Measurements from ENCODE around the gene GDA. TPM values are rescaled to one million over a fixed set of nuclear protein-coding genes. Genes with fewer than 3 reads are reported as not detected.

Gene GDA
- total RNA-seq, 1 donor from 2014 or later: 0.04 TPM

DNA sequence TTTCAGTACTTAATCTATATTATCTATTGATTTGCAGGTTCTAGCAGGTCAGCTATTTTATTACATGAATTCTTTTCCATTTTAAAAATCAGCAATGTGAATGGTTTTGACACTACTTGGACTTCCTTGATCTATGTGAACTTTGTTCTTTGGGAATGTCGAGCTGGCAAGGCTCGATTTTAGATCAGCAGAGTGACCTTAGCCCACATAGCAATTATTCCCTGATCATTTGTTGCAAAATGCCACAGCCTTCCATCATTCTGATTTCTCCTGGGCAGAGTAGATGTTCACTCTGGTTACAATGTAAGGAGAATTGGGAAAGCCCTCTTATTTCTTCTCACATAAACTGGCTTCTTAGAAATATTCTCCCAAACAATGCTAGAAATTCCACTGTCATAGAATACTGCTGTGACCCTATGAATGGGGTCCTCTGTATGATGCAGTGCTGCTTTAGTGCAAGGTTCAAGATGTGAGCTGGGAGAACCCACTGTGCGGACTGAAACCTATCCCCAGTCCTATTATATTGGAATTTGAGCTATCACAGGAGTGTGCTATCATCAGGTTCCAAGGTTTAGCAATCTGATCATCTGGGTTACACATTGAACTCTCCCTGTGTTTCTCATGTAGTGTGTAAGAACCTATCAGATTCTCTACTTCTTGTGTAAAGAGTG, 15.7 kb upstream of the GDA start:
- Histone ChIP-seq H3K36me3 (ENCODE audit: control insufficient read depth, insufficient read depth, low read length) (no peaks in the 10 kb centered on the region), H3K4me3 (ENCODE audit: low read depth, low read length) (no peak overlapping the region)

GRCh38 chr9:72134801-72135200, 14.4 kb upstream of the GDA start:
- no peak for TF ChIP-seq CTCF (IDR thresholded peaks at IDR 0.05; ENCODE audit: insufficient read depth, low read length, poor library complexity, severe bottlenecking)

More for the DNA sequence above, 15.7 kb upstream of the GDA start:
- no peak for TF ChIP-seq CTCF (IDR thresholded peaks at IDR 0.05; ENCODE audit: insufficient read depth, low read length, poor library complexity, severe bottlenecking)
- H3K27me3 ChIP-seq (ENCODE audit: control insufficient read depth, insufficient read depth, low read length): no peaks in the 10 kb centered on the region
- DNase-seq (ENCODE audit: low read depth): no peak

DNA sequence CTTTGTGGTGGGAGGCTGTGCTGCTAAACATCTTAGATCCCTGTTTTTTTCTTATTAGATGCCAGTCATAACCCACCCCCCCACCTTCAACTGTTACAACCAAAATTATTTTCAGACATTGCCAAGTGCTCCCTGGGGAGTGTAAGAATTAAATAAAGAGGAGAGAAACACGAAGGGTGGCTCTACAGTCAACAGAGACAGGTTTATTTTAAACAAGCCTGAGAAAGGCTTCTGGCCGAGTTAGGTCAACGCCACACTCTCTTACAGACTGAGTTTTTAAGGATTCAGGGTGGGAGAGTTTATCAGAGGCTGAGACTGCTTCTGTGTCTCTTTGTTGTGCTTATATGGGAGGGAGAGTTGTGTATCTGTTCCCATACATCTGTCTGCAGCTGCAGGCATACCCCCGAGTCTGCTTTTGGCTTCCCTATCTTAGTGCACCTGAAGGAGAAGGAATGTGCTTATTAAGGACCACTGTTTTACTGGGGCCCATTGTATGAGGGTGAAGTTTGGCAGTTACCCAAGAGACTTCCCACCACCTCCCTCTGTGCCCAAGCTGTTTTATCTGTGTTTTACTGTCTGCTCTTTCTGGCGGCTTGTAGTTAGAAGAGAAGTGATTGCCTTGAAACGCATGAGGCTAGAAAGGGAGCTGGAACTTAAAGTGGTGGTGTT, 11.4 kb upstream of the GDA start:
- Histone ChIP-seq H3K36me3 (ENCODE audit: control insufficient read depth, insufficient read depth, low read length) (no peaks in the 10 kb centered on the region), H3K27me3 (ENCODE audit: control insufficient read depth, insufficient read depth, low read length) (no peaks in the 10 kb centered on the region), H3K4me3 (ENCODE audit: low read depth, low read length) (no peak overlapping the region)
- DNase-seq (ENCODE audit: low read depth): no peak
- TF ChIP-seq CTCF (IDR thresholded peaks at IDR 0.05; ENCODE audit: insufficient read depth, low read length, poor library complexity, severe bottlenecking): no peak

More at GRCh38 chr9:72134801-72135200, 14.4 kb upstream of the GDA start:
- no peak overlapping the region for H3K4me3 ChIP-seq (ENCODE audit: low read depth, low read length)
- no peaks in the 10 kb centered on the region for H3K27me3 ChIP-seq (ENCODE audit: control insufficient read depth, insufficient read depth, low read length)
- DNase-seq (ENCODE audit: low read depth): no peak
- H3K36me3 ChIP-seq (ENCODE audit: control insufficient read depth, insufficient read depth, low read length): no peaks in the 10 kb centered on the region

DNA sequence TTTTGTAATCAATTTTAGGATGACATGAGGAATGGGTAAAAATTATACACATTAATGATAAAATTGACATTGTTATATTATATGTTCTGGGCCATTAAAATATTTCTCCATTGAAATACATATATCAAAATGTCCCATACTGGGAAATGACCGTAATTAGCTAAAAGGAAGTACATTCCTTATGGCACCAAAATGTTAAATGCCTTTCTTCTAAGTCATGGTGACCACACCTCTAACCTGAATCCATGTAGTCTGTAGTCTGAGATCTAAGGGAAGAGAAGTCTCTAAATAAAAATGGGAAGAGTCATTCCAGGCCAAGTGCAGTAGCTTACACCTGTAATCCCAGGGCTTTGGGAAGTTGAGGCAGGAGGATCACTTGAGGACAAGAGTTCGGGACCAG, 10.0 kb upstream of the GDA start:
- Histone ChIP-seq H3K36me3 (ENCODE audit: control insufficient read depth, insufficient read depth, low read length) (no peaks in the 10 kb centered on the region), H3K4me3 (ENCODE audit: low read depth, low read length) (no peak overlapping the region), H3K27me3 (ENCODE audit: control insufficient read depth, insufficient read depth, low read length) (no peaks in the 10 kb centered on the region)
- no peak for DNase-seq (ENCODE audit: low read depth)
- TF ChIP-seq CTCF (IDR thresholded peaks at IDR 0.05; ENCODE audit: insufficient read depth, low read length, poor library complexity, severe bottlenecking): no peak

- H3K36me3 ChIP-seq (ENCODE audit: control insufficient read depth, insufficient read depth, low read length): no peaks in the 10 kb centered on the region
- no peak for DNase-seq (ENCODE audit: low read depth)
- H3K27me3 ChIP-seq (ENCODE audit: control insufficient read depth, insufficient read depth, low read length): no peaks in the 10 kb centered on the region
- TF ChIP-seq CTCF (IDR thresholded peaks at IDR 0.05; ENCODE audit: insufficient read depth, low read length, poor library complexity, severe bottlenecking): no peak
- H3K4me3 ChIP-seq (ENCODE audit: low read depth, low read length): no peak overlapping the region
Observed at GRCh38 chr9:72140586-72140985, 8.7 kb upstream of the GDA start.

Measured in kidney epithelial cell (primary cell).